Suprapubic skin (tissue), 4 donors: ENCODE data around the gene ADAMTS17. TPM values are rescaled to one million over a fixed set of nuclear protein-coding genes. Genes with fewer than 3 reads are reported as not detected.

Source experiments
- DNase-seq, 2 donors: peaks; one replicate each; pipeline ENCODE4 v3.0.0-alpha.2; 2019; ENCODE audit warnings: low spot score in 2 of 2
- H3K27ac ChIP-seq: fragments of 200-600 bp; sonication (generic); one replicate; pipeline ENCODE4 v1.5.1; 2019
- H3K27me3 ChIP-seq: fragments of 200-600 bp; sonication (generic); one replicate; pipeline ENCODE4 v1.5.1; 2019
- H3K36me3 ChIP-seq: fragments of 200-600 bp; sonication (generic); one replicate; pipeline ENCODE4 v1.5.1; 2019
- H3K4me1 ChIP-seq: fragments of 200-600 bp; sonication (generic); one replicate; pipeline ENCODE4 v1.5.1; 2019
- H3K4me3 ChIP-seq: fragments of 200-600 bp; sonication (generic); one replicate; pipeline ENCODE4 v1.5.1; 2019; ENCODE audit warnings: mild to moderate bottlenecking
- H3K9me3 ChIP-seq: fragments of 200-600 bp; sonication (generic); one replicate; pipeline ENCODE4 v1.5.1; 2019
- CTCF ChIP-seq, 2 donors: fragments of 200-600 bp in 1 of 2; fragments of 450-650 bp in 1 of 2; sonication (generic) in 1 of 2; IDR thresholded peaks; one replicate each; pipeline ENCODE4 v1.5.1; 2016 to 2019; ENCODE audit warnings: antibody characterized with exemption in 2 of 2, mild to moderate bottlenecking in 1 of 2, moderate library complexity in 1 of 2
- EP300 ChIP-seq: sonication (generic); formaldehyde crosslinking; IDR thresholded peaks from one replicate; pipeline ENCODE4 v1.6.1; 2017; ENCODE audit warnings: antibody characterized with exemption
- POLR2A ChIP-seq, 2 donors: fragments of 450-650 bp; IDR thresholded peaks; one replicate each; pipeline ENCODE4 v1.6.1; 2017; ENCODE audit warnings: antibody characterized with exemption in 2 of 2, mild to moderate bottlenecking in 2 of 2, moderate library complexity in 2 of 2
- POLR2AphosphoS5 ChIP-seq, 3 donors: sonication (generic); formaldehyde crosslinking; IDR thresholded peaks; one replicate each; pipeline ENCODE4 v1.6.1; 2017; ENCODE audit warnings: antibody characterized with exemption in 3 of 3
- WGBS: methylation state at CpG from one replicate; pipeline ENCODE4 v1.1.5; 2018; 5-methylcytosine and 5-hydroxymethylcytosine counted together
- total RNA-seq, 4 donors: library from RNA; depleted of rRNA; stranded (reverse); fragments of >200 nt; gene quantifications; one replicate each; pipeline ENCODE4 v1.1.0, GENCODE V29; 2016

ADAMTS17 gene
- total RNA-seq, 4 donors from 2014 or later, result 4.2 to 12.3 (median 6.3) TPM

- no peaks in the 10 kb centered on the region for H3K9me3 ChIP-seq
- peaks cover 12% of the 10 kb centered on the region for H3K4me1 ChIP-seq
- H3K27me3 ChIP-seq, result peaks cover 4% of the 10 kb centered on the region
- no peaks in the 10 kb centered on the region for H3K36me3 ChIP-seq
- TF ChIP-seq EP300 (no peak), POLR2AphosphoS5 (IDR thresholded peaks at IDR 0.05) (no peak), CTCF (IDR thresholded peaks at IDR 0.05) (no peak), POLR2A (IDR thresholded peaks at IDR 0.05) (no peak)
- WGBS, result 90% methylated on average over 5 of the region's 8 CpGs
- no peak overlapping the region for H3K4me3 ChIP-seq
- DNase-seq, result no peak
- no peak overlapping the region for H3K27ac ChIP-seq
Observed at GRCh38 chr15:100057281-100057680, 284.5 kb downstream of the ADAMTS17 start.

GRCh38 chr15:100056411-100057072, 285.2 kb downstream of the ADAMTS17 start:
- 95% methylated on average over 14 of the region's 14 CpGs for WGBS
- Histone ChIP-seq H3K4me3 (no peak overlapping the region), H3K9me3 (no peaks in the 10 kb centered on the region), H3K4me1 (peaks cover 12% of the 10 kb centered on the region), H3K27ac (no peak overlapping the region), H3K27me3 (peaks cover 4% of the 10 kb centered on the region), H3K36me3 (no peaks in the 10 kb centered on the region)
- no peak for DNase-seq
- TF ChIP-seq POLR2AphosphoS5 (IDR thresholded peaks at IDR 0.05), result no peak
- no peak for TF ChIP-seq EP300
- TF ChIP-seq POLR2A (IDR thresholded peaks at IDR 0.05), result no peak
- TF ChIP-seq CTCF (IDR thresholded peaks at IDR 0.05), result no peak

GRCh38 chr15:100055821-100056220, 286.0 kb downstream of the ADAMTS17 start:
- Histone ChIP-seq H3K27ac (no peak overlapping the region), H3K36me3 (no peaks in the 10 kb centered on the region), H3K9me3 (no peaks in the 10 kb centered on the region), H3K4me1 (peaks cover 11% of the 10 kb centered on the region), H3K27me3 (peaks cover 4% of the 10 kb centered on the region), H3K4me3 (no peak overlapping the region)
- DNase-seq, result no peak
- no peak for TF ChIP-seq POLR2AphosphoS5 (IDR thresholded peaks at IDR 0.05)
- TF ChIP-seq POLR2A (IDR thresholded peaks at IDR 0.05), result no peak
- TF ChIP-seq EP300, result no peak
- no peak for TF ChIP-seq CTCF (IDR thresholded peaks at IDR 0.05)
- 87% methylated on average over 2 of the region's 2 CpGs for WGBS

- TF ChIP-seq CTCF (IDR thresholded peaks at IDR 0.05) (no peak), EP300 (no peak), POLR2A (IDR thresholded peaks at IDR 0.05) (no peak), POLR2AphosphoS5 (IDR thresholded peaks at IDR 0.05) (no peak)
- Histone ChIP-seq H3K4me3 (no peak overlapping the region), H3K27ac (no peak overlapping the region), H3K9me3 (no peaks in the 10 kb centered on the region), H3K27me3 (peaks cover 4% of the 10 kb centered on the region), H3K36me3 (no peaks in the 10 kb centered on the region), H3K4me1 (no peaks in the 10 kb centered on the region)
- 88% methylated on average over 7 of the region's 7 CpGs for WGBS
- DNase-seq, result no peak
Observed at GRCh38 chr15:100054539-100054938, 287.2 kb downstream of the ADAMTS17 start.

GRCh38 chr15:100053474-100054121, 288.2 kb downstream of the ADAMTS17 start:
- Histone ChIP-seq H3K36me3 (no peaks in the 10 kb centered on the region), H3K4me3 (no peak overlapping the region), H3K4me1 (no peaks in the 10 kb centered on the region), H3K9me3 (no peaks in the 10 kb centered on the region), H3K27ac (no peak overlapping the region), H3K27me3 (peaks cover 4% of the 10 kb centered on the region)
- 57% methylated on average over 11 of the region's 11 CpGs for WGBS
- no peak for DNase-seq
- TF ChIP-seq CTCF (IDR thresholded peaks at IDR 0.05) (no peak), POLR2AphosphoS5 (IDR thresholded peaks at IDR 0.05) (no peak), POLR2A (IDR thresholded peaks at IDR 0.05) (no peak), EP300 (no peak)
